ENCODE data around the gene MICOS13.

MICOS13 gene

DNA sequence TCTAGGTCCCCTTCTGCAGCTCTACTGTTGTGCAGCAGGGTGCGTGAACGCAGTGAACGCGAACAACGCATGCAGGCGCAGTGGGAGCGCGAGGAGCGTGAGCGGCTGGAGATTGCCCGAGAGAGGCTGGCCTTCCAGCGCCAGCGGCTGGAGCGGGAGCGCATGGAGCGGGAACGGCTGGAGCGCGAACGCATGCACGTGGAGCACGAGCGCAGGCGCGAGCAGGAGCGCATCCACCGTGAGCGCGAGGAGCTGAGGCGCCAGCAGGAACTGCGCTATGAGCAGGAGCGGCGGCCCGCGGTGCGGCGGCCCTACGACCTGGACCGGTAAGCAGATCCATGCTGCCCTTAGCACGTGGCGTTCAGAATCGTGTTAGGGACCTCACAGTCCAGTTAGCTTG lies 18.8 kb downstream of the MICOS13 start:
- TF ChIP-seq, protein P1, sequence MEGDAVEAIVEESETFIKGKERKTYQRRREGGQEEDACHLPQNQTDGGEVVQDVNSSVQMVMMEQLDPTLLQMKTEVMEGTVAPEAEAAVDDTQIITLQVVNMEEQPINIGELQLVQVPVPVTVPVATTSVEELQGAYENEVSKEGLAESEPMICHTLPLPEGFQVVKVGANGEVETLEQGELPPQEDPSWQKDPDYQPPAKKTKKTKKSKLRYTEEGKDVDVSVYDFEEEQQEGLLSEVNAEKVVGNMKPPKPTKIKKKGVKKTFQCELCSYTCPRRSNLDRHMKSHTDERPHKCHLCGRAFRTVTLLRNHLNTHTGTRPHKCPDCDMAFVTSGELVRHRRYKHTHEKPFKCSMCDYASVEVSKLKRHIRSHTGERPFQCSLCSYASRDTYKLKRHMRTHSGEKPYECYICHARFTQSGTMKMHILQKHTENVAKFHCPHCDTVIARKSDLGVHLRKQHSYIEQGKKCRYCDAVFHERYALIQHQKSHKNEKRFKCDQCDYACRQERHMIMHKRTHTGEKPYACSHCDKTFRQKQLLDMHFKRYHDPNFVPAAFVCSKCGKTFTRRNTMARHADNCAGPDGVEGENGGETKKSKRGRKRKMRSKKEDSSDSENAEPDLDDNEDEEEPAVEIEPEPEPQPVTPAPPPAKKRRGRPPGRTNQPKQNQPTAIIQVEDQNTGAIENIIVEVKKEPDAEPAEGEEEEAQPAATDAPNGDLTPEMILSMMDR (IDR thresholded peaks at IDR 0.05): no peak

DNA sequence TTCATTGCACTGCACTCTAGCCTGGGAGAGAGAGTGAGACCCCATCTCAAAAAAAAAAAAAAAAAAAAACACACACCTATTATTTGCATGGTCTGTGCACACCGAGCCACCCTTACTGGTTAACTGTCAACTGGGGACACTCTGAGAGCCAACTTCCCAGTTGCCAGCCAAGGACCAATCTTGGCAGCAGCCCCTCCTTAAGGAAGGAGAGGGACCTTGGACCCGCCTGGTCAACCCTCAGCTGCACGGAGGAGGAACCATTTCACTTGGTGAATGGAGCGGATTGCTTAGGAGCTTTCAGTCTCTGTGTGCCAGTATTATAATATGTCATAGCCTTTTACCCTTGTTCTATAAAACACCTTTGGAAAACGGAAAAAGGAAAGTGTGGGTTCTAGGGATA lies 24.9 kb downstream of the MICOS13 start:
- TF ChIP-seq, protein P1 (IDR thresholded peaks at IDR 0.05): no peak

GRCh38 chr19:5654931-5655330 lies 25.4 kb downstream of the MICOS13 start:
- TF ChIP-seq, protein P1 (IDR thresholded peaks at IDR 0.05): no peak

DNA sequence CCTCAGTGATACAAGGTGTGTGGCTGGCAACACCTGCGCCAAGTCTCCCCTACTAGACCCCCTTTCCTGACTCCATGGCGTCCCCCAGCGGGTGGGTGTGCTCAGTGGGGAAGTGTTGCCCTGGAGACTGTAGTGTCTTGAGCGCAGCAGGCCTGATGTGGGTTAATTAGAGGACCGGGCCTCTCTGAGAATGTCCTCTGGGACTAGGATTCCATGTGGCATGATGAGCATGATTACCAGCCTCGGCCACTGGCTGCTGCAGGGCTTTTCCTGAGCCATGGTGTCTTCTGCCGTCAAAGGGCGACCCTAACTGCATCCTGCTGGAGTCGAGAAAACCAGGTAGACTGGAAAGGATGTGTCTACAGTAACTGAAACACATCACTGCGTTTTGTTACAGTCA lies 28.1 kb downstream of the MICOS13 start:
- TF ChIP-seq, protein P1 (IDR thresholded peaks at IDR 0.05): no peak

DNA sequence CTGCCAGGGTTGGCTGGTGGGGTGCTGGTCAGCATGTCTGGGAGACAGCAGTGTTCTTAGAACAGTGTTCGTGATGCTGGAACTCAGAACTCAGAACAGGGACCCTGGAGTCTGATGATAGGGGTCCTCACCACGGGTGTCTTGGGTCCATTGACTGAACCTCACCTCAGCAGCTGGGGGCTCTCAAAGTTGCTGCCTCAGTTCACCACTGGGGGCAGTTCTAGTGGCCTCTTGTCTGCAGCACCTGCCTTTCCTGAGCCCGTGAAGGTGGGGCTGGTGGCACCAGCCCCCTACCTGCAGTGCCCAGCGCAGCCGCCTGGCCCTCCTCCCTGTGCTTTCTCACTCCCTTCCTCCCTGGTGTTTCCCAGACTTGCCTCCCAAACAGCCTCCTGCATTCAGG lies 29.0 kb downstream of the MICOS13 start:
- TF ChIP-seq, protein P1 (IDR thresholded peaks at IDR 0.05): no peak

GRCh38 chr19:5648464-5648863 lies 31.9 kb downstream of the MICOS13 start:
- TF ChIP-seq, protein P1 (IDR thresholded peaks at IDR 0.05): no peak

DNA sequence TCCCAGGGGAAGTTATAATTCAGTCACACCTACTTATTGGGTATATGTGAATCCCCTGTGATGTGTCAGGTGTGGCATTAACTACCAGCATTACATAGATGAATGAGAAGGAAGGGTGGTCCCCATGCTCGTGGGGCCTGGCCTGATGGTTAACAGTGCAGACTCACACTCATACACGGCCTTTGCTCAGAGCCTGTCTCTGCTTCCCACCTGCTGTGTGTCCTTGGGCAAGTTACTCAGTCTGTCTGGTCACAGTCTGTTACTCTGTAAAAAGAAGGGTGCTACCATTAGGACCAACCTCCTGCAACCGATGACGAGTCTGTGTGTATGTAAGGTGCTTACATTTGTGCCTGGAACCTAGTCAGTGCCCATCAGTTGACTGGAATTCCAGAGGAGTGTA lies 33.6 kb downstream of the MICOS13 start:
- TF ChIP-seq, protein P1 (IDR thresholded peaks at IDR 0.05): no peak

- TF ChIP-seq, protein P1 (IDR thresholded peaks at IDR 0.05): no peak
These were observed 34.9 kb downstream of the MICOS13 start for GRCh38 chr19:5645409-5645808.
